GM12878 (cell line): ENCODE data around the gene KRTAP5-6. TPM values are rescaled to one million over a fixed set of nuclear protein-coding genes. Genes with fewer than 3 reads are reported as not detected.

Experiments used
- ASH2L ChIP-seq: fragments of 300-600, 200-600 bp; sonication (generic); IDR thresholded peaks from 2 replicates; pipeline ENCODE4 v1.6.1; 2017; ENCODE audit warnings: low read depth, mild to moderate bottlenecking, borderline replicate concordance
- CBX3 ChIP-seq: fragments of 200-600 bp; sonication (generic); IDR thresholded peaks from 2 replicates; pipeline ENCODE4 v1.6.1; 2016; ENCODE audit warnings: low read depth, borderline replicate concordance
- RAD21 ChIP-seq: IDR thresholded peaks from 2 replicates; pipeline ENCODE4 v1.6.1; 2011; ENCODE audit warnings: mild to moderate bottlenecking, low read depth, low read length, moderate library complexity; ENCODE audit not compliant: insufficient read depth
- TBL1XR1 ChIP-seq: IDR thresholded peaks from 2 replicates; pipeline ENCODE4 v1.6.1; 2012; ENCODE audit warnings: low read depth, low read length, improper control_type of control experiment
- polyA plus RNA-seq, 11 experiments: library from polyadenylated mRNA; depleted of rRNA in 4 of 11; unstranded in 6 of 11; stranded (reverse) in 5 of 11; fragments of >200 nt; fragmentation: Nextera tagmentation in 4 of 11; fragmentation: Illumina TruSeq in 1 of 11; extraction: Ambion mirVana in 4 of 11; extraction: Trizol in 1 of 11; gene quantifications; 1 replicate in 1 of 11; 2 replicates in 10 of 11; pipeline versions ENCODE4 v1.2.1 to v1.2.3, GENCODE V29; 2011 to 2016; ENCODE audit warnings: inconsistent platforms in 2 of 11, missing spikeins in 2 of 11, low read depth in 1 of 11
- total RNA-seq, 4 experiments: library from RNA; depleted of rRNA in 3 of 4; stranded (reverse); fragments of >200 nt in 3 of 4; fragmentation: Illumina TruSeq in 1 of 4; extraction: Trizol in 1 of 4; gene quantifications; 2 replicates each; pipeline versions ENCODE4 v1.2.1 to v1.2.3, GENCODE V29; 2013 to 2021
- TF ChIP-seq, protein P1 (sequence below): fragments of 450-650 bp; IDR thresholded peaks from 2 replicates; pipeline ENCODE4 v1.6.1; 2017; ENCODE audit warnings: mild to moderate bottlenecking, moderate library complexity
- TF ChIP-seq, protein P2 (sequence below): fragments of 450-650 bp; formaldehyde crosslinking; IDR thresholded peaks from 2 replicates; pipeline ENCODE4 v1.4.0; 2022; ENCODE audit warnings: mild to moderate bottlenecking, moderate library complexity
- TF ChIP-seq, protein P3 (sequence below): IDR thresholded peaks from 2 replicates; pipeline ENCODE4 v1.6.1; 2011; ENCODE audit warnings: mild to moderate bottlenecking, low read depth, low read length, moderate library complexity; ENCODE audit not compliant: insufficient replicate concordance
- TF ChIP-seq, protein P4 (sequence below): fragments of 450-650 bp; IDR thresholded peaks from 2 replicates; pipeline ENCODE4 v1.6.1; 2018; ENCODE audit warnings: borderline replicate concordance, mild to moderate bottlenecking; ENCODE audit not compliant: partially characterized antibody

KRTAP5-6 gene
- total and polyA plus RNA-seq, 10 of the 15 experiments (the other 5 are each of a cell fraction or from before 2014, with no cell fraction given) = not detected

DNA sequence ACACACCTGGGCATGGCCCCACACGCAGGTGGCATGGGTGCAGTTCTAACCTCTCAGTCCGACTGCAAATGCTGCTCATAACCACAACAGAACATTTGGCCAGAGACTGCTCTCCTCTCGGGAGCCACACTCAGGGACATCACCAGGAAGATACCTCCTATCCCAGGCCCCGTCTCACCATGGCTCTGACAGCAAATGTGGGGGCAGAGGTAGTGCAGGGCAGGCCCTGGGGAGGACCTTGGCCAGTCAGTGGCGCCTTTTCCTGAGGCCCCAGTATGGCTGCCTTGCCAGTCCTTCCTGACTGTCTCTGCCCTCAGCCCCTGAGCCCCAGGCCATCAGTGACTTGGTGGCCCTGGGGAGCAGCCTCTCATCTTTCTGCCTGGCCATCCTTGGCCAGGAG, 2.8 kb downstream of the KRTAP5-6 start (continued):
- TF ChIP-seq, protein P1, sequence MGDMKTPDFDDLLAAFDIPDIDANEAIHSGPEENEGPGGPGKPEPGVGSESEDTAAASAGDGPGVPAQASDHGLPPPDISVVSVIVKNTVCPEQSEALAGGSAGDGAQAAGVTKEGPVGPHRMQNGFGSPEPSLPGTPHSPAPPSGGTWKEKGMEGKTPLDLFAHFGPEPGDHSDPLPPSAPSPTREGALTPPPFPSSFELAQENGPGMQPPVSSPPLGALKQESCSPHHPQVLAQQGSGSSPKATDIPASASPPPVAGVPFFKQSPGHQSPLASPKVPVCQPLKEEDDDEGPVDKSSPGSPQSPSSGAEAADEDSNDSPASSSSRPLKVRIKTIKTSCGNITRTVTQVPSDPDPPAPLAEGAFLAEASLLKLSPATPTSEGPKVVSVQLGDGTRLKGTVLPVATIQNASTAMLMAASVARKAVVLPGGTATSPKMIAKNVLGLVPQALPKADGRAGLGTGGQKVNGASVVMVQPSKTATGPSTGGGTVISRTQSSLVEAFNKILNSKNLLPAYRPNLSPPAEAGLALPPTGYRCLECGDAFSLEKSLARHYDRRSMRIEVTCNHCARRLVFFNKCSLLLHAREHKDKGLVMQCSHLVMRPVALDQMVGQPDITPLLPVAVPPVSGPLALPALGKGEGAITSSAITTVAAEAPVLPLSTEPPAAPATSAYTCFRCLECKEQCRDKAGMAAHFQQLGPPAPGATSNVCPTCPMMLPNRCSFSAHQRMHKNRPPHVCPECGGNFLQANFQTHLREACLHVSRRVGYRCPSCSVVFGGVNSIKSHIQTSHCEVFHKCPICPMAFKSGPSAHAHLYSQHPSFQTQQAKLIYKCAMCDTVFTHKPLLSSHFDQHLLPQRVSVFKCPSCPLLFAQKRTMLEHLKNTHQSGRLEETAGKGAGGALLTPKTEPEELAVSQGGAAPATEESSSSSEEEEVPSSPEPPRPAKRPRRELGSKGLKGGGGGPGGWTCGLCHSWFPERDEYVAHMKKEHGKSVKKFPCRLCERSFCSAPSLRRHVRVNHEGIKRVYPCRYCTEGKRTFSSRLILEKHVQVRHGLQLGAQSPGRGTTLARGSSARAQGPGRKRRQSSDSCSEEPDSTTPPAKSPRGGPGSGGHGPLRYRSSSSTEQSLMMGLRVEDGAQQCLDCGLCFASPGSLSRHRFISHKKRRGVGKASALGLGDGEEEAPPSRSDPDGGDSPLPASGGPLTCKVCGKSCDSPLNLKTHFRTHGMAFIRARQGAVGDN = no peak
- no peak for TF ChIP-seq TBL1XR1
- TF ChIP-seq, protein P2, sequence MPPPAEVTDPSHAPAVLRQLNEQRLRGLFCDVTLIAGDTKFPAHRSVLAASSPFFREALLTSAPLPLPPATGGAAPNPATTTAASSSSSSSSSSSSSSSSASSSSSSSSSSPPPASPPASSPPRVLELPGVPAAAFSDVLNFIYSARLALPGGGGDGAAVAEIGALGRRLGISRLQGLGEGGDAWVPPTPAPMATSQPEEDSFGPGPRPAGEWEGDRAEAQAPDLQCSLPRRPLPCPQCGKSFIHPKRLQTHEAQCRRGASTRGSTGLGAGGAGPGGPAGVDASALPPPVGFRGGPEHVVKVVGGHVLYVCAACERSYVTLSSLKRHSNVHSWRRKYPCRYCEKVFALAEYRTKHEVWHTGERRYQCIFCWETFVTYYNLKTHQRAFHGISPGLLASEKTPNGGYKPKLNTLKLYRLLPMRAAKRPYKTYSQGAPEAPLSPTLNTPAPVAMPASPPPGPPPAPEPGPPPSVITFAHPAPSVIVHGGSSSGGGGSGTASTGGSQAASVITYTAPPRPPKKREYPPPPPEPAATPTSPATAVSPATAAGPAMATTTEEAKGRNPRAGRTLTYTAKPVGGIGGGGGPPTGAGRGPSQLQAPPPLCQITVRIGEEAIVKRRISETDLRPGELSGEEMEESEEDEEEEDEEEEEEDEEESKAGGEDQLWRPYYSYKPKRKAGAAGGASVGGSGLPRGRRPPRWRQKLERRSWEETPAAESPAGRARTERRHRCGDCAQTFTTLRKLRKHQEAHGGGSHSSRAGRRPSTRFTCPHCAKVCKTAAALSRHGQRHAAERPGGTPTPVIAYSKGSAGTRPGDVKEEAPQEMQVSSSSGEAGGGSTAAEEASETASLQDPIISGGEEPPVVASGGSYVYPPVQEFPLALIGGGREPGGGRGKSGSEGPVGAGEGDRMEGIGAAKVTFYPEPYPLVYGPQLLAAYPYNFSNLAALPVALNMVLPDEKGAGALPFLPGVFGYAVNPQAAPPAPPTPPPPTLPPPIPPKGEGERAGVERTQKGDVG (CRISPR knock-in tag) = no peak
- no peak for TF ChIP-seq ASH2L
- TF ChIP-seq, protein P3, sequence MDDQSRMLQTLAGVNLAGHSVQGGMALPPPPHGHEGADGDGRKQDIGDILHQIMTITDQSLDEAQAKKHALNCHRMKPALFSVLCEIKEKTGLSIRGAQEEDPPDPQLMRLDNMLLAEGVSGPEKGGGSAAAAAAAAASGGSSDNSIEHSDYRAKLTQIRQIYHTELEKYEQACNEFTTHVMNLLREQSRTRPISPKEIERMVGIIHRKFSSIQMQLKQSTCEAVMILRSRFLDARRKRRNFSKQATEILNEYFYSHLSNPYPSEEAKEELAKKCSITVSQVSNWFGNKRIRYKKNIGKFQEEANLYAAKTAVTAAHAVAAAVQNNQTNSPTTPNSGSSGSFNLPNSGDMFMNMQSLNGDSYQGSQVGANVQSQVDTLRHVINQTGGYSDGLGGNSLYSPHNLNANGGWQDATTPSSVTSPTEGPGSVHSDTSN = no peak
- no peak for TF ChIP-seq RAD21
- TF ChIP-seq, protein P4, sequence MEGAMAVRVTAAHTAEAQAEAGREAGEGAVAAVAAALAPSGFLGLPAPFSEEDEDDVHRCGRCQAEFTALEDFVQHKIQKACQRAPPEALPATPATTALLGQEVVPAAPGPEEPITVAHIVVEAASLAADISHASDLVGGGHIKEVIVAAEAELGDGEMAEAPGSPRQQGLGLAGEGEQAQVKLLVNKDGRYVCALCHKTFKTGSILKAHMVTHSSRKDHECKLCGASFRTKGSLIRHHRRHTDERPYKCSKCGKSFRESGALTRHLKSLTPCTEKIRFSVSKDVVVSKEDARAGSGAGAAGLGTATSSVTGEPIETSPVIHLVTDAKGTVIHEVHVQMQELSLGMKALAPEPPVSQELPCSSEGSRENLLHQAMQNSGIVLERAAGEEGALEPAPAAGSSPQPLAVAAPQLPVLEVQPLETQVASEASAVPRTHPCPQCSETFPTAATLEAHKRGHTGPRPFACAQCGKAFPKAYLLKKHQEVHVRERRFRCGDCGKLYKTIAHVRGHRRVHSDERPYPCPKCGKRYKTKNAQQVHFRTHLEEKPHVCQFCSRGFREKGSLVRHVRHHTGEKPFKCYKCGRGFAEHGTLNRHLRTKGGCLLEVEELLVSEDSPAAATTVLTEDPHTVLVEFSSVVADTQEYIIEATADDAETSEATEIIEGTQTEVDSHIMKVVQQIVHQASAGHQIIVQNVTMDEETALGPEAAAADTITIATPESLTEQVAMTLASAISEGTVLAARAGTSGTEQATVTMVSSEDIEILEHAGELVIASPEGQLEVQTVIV = no peak
- no peak for TF ChIP-seq CBX3
